Measurements from ENCODE around the gene DGCR6. TPM values are rescaled to one million over a fixed set of nuclear protein-coding genes. Genes with fewer than 3 reads are reported as not detected.

The DGCR6 gene
- total and polyA plus RNA-seq, 10 of the 15 experiments (the other 5 are each of a cell fraction or from before 2014, with no cell fraction given), result 0.06 to 0.54 (median 0.16) TPM; not detected in 2

DNA sequence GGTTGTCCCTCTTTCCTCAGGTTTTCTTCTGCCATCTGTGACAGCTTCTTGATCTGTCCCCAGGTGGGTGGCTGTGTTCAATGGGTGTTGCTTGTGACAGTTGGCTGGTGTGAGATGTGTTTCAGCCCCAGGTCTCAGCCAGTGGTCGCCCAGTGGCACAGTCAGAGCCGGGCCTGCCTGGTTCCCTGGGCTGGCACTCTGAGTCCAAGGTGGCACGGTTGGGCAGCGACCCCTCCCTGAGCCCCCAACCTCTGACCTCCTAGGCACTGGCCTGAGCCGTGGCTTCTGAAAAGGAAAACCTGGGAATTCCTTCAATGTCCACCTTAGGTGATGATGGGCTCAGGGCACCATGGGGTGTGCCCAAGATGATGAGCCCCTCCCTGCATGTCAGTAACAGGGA lies 44.0 kb downstream of the DGCR6 start:
- H3K4me2 ChIP-seq (ENCODE audit: control insufficient read depth, insufficient read depth), result no peak overlapping the region
- H3K27me3 ChIP-seq (replicated peaks in 1 of 2; ENCODE audit: control insufficient read depth in 2 of 2, insufficient read depth in 2 of 2, low read length in 1 of 2), result no peaks in the 10 kb centered on the region
- no peaks in the 10 kb centered on the region for H3K9me3 ChIP-seq (replicated peaks; ENCODE audit: control insufficient read depth, insufficient read depth, low read length)
- ATAC-seq (no peak), FAIRE-seq (no peak), DNase-seq (ENCODE audit: low read depth, low spot score) (no peak)
- H3K36me3 ChIP-seq (ENCODE audit: control insufficient read depth in 2 of 2, insufficient read depth in 2 of 2, low read length in 1 of 2), result no peaks in the 10 kb centered on the region
- no TSS peak for BruUV-seq (replicated peaks)
- WGBS (ENCODE audit: insufficient coverage, insufficient replicate concordance, low lambda C conversion rate, missing lambda C conversion rate), result 3% methylated on average over 5 of the region's 5 CpGs
- H4K20me1 ChIP-seq (ENCODE audit: control insufficient read depth, insufficient read depth), result no peaks in the 10 kb centered on the region
- RAD21 ChIA-PET (ENCODE audit: unreplicated experiment), result no interaction called here
- CTCF ChIA-PET, result interaction anchor here (0.7 kb wide), 1 partner anchor 138 kb away, joined by 3 read pairs; no protein-coding TSS in a partner anchor
- SMC1A ChIA-PET (ENCODE audit: uncharacterized antibody, unreplicated experiment), result no interaction called here
- no peaks in the 10 kb centered on the region for H3K79me2 ChIP-seq (ENCODE audit: control insufficient read depth, insufficient read depth, low read length)
- TF ChIP-seq RELA (IDR thresholded peaks at IDR 0.05; ENCODE audit: borderline replicate concordance, partially characterized antibody) (no peak), ZBTB33 (IDR thresholded peaks at IDR 0.05) (no peak), ZBED1 (IDR thresholded peaks at IDR 0.05; ENCODE audit: borderline replicate concordance) (no peak), IKZF2 (IDR thresholded peaks at IDR 0.05) (no peak), ZSCAN29 (IDR thresholded peaks at IDR 0.05) (no peak), KDM1A (IDR thresholded peaks at IDR 0.05; ENCODE audit: borderline replicate concordance) (no peak), STAT3 (IDR thresholded peaks at IDR 0.05; ENCODE audit: low read depth, low read length) (no peak), POLR2AphosphoS5 (IDR thresholded peaks at IDR 0.05; ENCODE audit: low read length) (no peak), RUNX3 (IDR thresholded peaks at IDR 0.05; ENCODE audit: low read length) (no peak), CREM (IDR thresholded peaks at IDR 0.05; ENCODE audit: low read depth) (no peak)
- in situ Hi-C loops (cut with MboI), result loop anchor here (5.0 kb wide), 1 partner anchor 1337 kb away; no protein-coding TSS in a partner anchor
- no peaks in the 10 kb centered on the region for H3K4me1 ChIP-seq (ENCODE audit: control insufficient read depth, insufficient read depth, low read length)
- no peak overlapping the region for H2AFZ ChIP-seq (ENCODE audit: control insufficient read depth, low read depth, low read length)
- POLR2A ChIA-PET, result no interaction called here
- intact Hi-C loops (cut with micrococcal nuclease; ENCODE audit: unreplicated experiment), result no loop called here
- H3K27ac ChIP-seq (ENCODE audit: control insufficient read depth, insufficient read depth), result no peak overlapping the region
- H3K9ac ChIP-seq (ENCODE audit: control insufficient read depth, insufficient read depth, low read length), result no peak overlapping the region
- H3K4me3 ChIP-seq, result no peak overlapping the region
